ENCODE data around the gene SYT17.

SYT17 gene

GRCh38 chr16:19314718-19315425 is 146.8 kb downstream of the SYT17 start:
- no peak for TF ChIP-seq CTCF (IDR thresholded peaks at IDR 0.05; ENCODE audit: low read depth, low read length, missing control alignments)
- no peak overlapping the region for H3K4me3 ChIP-seq (ENCODE audit: low read depth, low read length)
- DNase-seq (ENCODE audit: low read depth) = no peak

GRCh38 chr16:19315889-19316433 is 147.9 kb downstream of the SYT17 start:
- no peak for DNase-seq (ENCODE audit: low read depth)
- no peak overlapping the region for H3K4me3 ChIP-seq (ENCODE audit: low read depth, low read length)
- TF ChIP-seq CTCF (IDR thresholded peaks at IDR 0.05; ENCODE audit: low read depth, low read length, missing control alignments) = no peak

GRCh38 chr16:19316846-19317245 is 148.8 kb downstream of the SYT17 start:
- no peak overlapping the region for H3K4me3 ChIP-seq (ENCODE audit: low read depth, low read length)
- no peak for TF ChIP-seq CTCF (IDR thresholded peaks at IDR 0.05; ENCODE audit: low read depth, low read length, missing control alignments)
- DNase-seq (ENCODE audit: low read depth) = no peak

Measured in GM12864 (cell line).